Dedifferentiated amniotic fluid mesenchymal stem cell (primary cell): ENCODE measurements around the gene OLFML1.

Experiments used
- DNase-seq: peaks from one replicate; pipeline ENCODE4 v3.0.0-alpha.2; 2016; ENCODE audit errors: extremely low spot score

The OLFML1 gene

DNA sequence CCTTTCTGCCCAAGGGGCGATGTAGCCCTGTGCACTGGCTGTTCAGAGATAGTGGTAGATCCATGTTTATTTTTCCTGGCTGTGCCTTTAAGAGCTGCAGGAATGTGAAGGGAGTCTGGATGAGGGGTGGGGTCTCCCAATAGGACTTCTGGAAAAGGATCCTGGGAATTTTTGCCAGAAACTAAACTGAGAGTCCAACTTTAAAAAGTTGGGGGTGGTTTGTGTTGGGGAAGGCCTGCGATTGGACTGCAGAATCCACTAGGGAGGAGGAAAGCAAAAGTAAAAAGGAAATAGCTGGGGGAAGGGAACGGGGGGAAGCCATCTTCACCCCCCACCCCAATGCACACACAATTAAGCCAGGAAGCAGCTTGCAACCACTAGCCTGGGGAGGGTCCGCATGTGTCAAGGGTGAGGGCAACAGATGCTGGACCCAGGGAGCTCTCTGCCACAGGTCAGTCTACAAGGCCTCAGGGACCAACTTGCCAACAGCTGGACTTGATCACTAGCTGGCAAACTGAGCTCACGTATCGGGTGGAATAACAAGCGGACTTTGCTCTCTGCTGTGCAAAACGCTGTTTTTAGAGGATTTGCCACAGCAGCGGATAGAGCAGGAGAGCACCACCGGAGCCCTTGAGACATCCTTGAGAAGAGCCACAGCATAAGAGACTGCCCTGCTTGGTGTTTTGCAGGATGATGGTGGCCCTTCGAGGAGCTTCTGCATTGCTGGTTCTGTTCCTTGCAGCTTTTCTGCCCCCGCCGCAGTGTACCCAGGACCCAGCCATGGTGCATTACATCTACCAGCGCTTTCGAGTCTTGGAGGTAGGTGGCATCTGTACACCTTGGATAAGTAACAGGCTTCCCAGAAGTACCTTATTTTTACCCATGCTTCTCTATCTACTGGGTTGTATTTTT lies at the start of gene OLFML1:
Gene OLFML1, plus strand, starts transcription at position 321 of the 912 bp plus-strand sequence. Its CDS starts 370 bp downstream, at position 691.
- peak; percentile 36 for DNase-seq

DNA sequence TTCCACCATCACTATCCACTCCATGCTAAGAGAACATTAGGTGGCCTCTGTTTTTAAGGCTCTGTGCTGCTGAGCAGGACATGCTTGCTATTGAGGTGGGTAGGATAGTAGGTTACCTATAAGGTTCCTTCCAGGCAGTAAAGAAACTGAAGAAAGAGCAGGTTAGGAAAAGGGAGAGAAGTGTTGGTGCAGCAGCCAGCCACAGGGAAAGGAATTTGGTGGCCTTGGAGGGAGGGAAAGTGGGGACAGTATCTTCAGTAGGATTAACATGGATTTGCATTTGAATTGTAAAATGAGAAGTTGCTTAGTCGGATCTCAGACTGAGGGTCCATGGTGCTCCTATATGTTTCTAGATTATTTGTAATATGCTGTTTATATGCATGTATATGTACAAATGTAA lies 49.2 kb upstream of the OLFML1 start:
- no peak for DNase-seq

DNA sequence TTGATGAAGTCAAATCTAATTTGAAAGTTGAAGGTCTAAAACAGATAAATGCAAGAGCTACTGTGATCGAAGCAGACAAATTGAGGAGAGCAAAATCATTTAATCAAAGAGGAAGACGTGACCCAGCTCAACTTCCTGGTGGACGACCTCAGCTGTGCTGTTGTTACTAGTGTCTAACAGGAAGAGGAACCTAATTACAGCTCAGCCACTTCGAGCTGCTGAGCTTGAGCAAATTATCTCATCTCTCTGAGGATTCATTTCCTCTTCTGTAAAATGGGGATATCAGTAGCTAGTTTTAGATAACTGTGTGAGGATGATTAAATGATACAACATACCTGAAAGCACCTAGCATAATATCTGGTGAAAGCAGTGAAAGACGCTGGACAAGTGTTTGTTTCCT lies 48.6 kb upstream of the OLFML1 start:
- no peak for DNase-seq

DNA sequence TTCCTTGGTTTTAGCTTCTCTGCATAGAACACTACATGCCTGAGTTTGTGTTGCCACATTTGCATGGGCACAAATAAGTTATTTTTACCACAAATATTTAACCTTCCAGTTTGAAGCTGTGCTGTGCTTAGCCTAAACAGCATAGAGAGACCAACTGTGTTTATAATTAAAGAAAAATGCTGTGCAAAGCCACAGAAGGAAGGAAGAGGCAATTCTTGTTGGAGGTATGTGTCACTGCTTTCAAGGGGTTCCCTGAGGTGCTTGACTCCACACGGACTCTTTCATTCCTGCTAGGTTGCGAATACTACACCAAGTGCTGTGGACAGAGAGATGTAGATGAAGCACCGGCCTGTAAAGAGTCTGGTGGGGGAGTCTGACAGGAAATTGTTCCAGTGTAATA lies 47.6 kb upstream of the OLFML1 start:
- DNase-seq = peak; percentile 31

DNA sequence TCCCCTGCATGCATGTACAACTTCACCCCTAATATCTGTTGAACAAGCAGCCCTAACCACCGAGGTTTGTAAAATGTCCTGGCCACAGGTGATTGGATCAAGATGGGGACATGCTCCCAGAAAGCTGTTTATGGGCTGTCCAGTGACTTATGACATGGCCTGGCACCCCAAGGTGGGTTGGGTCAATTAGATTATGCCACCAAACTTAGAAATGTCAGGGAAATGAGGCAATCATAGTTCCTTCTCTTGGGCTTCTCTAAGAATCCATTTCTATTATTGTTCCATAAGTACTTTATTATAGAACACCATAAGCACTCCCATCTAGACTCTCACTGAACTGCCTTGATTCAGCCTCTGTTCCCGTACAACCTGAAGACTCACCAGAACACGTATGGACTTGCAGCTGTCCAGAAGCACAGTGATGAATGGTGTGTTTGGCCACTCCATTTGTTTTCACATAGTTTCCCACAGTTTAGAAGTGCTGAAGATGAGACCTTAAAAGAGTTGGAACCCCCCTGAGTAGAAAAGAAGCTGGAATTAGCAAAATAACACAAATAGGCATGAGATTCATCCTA lies 45.5 kb upstream of the OLFML1 start:
- no peak for DNase-seq

DNA sequence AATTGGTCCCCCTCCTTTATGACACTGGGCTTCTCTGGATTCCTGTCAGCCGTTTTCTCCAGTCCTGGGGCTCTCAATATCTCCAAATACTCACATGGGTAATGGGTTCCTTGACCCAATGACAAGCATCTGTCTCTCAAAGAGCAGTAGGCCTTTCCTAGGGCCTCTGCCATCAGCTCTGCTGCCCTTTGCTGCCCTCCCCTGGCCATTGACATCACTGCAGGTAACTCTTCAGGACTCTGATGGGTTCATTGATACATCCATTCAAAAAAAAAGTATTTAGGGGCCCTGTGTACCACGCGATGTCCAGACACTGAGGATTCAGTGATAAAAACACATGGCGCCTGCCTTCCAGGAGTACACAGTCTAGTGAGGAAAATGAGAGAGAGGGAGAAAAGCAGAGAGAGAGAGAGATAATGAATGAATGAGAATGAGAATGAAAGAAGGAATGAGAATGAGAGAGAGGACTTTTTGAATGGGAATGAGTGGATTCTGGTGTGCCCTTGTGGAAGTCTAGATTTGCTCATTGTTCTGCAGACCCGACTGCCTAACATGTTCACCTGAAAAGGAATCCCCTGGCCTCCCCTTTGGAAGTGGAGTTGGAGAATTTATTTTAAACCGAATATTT lies 42.6 kb upstream of the OLFML1 start:
- peak; percentile 50 for DNase-seq

DNA sequence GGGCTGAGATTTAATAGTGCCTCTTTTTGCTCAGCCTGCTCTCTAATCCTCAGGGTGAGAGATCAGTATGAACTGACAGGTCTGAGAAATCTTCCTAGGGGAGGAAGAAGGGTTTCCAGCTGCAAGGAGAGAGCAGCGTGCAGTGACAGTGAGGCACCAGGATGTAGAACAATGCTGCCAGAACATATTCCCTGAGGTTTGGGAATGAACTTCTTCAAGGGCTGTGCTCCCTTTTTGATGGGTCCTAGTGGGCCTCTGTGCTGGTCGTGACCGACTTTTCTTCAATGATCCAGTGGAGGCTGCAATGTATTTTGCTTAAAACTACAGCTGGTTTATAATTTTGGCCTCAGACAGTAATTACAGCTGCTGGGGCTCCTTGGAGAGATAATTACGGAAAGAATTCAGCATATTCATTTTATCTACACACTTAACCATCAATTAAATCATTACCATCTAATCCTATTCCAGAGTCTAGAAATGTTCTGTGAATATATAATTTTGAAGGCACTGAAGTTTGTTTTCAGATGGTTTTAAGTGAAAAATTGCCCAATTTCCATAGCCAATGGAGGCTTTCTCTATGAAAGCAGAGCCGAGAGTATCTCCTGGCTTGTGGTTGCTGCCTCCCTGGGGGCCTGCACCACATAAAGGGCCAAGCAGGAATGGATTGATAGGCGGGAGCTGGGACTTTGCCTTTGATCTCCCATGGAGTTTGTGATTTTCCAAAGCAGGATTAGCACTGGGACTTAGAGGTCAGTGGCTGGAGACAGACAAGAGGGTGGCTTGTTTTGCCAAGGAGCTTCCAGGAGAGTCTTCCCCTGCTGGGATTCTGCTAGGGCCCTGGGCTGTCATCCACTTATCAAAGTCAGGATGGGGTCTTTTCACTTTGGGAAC lies 41.0 kb upstream of the OLFML1 start:
- DNase-seq = no peak

DNA sequence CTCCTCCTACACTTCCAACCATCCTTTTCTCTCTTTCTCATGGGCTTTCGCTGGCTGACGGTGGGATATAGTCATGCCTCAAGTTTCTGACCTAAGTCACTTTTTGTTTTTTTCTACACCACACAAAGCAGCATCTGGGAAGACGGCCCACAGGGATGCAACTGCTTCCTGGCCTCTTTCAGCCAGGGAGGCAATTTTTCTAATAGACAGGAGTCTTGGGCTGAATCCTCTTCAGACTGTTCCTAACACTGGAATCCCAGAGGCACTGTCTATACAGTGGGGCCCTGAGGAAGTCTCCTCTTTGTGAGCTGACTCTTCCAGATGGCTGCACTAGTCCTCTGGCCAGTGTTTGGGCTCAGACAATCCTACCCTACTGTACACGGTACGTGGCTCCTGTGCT lies 39.7 kb upstream of the OLFML1 start:
- no peak for DNase-seq

DNA sequence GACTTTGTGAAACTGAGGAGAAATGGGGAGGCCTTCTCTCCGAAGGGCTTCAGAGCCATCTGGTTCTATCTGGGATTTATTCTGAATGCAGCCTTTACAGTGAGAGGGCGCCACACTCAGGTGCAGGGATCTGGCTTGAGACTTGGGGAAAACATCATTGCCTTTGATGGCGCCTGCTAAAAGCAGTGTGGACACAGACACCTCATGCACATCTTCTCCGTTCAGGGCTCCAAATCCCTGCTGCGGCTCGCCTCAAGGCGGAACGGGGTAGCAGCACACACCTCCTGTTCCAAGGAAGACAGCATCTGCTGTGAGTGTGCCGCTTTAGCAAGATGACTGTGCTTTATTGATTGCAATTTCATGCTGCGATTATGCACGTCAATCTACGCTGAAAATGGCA lies 37.1 kb upstream of the OLFML1 start:
- no peak for DNase-seq

DNA sequence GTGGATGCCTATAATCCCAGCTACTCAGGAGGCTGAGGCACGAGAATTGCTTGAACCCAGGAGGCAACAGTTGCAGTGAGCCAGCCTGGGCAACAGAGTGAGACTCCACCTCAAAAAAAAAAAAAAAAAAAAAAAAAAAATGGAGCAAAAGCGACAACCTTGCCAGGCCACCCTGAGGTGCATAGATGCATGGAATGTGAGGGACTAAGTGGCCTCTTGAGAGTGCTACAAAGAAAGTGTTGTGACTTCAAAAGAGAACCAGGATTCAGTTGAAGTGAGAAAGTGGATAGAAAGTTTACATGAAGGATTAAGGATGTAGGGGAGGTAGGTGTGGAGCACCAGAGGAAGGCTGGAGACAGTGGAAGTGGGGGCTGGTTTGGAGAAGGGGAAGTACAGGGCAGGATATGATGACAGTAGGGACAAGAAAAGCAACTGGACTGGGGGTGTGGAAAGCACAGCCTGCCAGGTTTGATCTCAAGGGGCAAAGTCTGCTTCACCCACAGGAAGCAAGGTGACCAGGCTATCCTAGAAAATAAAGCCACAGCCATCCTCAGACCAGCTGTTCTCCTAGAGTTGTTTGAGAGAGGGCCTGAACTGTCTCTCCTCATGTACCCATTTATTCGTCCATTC lies 36.0 kb upstream of the OLFML1 start:
- no peak for DNase-seq

DNA sequence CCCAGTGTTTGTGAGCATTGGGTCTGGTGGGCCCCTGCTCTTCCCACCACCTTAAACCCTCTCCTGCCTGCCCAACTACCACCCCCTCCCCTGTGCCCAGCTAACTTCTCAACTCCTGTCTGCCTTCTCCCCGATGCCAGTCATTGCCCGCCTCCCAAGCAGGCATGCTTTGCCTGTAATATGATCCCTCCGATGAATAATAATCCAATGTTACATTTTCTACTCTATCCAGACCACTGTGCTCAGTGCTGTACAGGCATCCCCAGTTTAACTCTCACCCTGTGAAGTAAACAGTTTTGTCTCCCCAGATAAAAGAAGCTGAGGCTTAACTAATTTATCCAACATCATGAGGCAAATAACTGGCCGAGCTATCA lies 35.5 kb upstream of the OLFML1 start:
- no peak for DNase-seq

DNA sequence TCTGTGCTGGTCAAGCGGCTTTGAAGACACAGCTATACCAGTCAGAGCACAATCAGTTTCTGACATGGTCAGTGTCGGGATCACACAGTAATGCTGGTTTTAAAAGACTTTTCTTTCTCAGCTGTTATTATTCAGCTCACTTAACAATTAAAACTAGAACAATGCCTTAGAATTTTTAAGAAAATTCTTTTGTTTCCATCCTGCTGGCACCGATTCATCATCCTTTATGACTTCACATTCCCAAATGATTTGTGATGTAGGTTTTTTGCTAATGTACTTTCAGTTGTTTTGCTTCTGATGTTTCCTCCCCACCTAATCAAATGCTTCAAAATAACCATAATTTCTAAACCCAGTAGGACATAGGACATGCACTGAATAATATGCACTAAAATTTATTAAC lies 34.5 kb upstream of the OLFML1 start:
- no peak for DNase-seq

DNA sequence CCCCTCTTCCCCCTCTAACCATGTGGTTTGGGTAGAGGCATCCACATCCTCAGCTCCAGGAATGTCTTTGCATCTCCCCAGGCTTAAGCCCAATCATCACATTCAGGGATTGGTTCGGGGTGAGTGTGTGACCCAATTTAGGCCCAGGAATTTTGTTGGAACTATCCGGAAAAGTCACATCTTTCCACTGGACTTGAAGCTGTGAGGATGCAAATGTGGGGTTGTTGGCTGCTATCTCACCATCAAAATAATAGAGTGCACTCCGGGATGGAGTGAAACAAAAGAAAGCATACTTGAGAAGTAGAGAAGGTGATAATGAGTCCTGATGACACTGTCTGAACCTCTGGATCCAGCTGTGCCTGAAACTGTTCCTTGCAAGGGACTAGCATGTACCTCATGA lies 33.8 kb upstream of the OLFML1 start:
- no peak for DNase-seq

DNA sequence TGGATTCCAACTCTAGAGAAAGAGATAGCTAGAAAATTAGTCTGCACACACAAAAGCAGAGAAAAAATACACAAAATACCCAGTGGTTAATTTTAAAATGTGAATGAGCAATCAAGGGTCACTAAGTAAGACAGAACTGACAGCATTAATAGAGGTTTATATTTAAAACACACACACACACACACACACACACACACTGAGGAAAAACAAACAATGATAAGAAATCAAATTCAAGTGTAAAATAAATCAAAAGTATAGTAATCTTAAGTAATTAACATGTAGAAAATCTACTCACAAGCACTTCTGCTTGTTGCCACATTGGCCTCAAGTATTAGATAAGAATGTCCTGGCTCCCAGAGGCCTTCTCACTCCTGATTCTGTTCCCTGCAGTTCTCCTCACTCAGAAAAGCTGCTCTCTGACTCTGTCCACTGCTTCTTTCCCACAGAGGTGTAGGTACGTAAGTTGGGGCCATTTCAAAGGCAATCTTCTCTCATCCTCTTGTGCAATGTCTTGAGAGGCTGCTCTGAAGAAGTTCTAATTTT lies 33.3 kb upstream of the OLFML1 start:
- DNase-seq = no peak

DNA sequence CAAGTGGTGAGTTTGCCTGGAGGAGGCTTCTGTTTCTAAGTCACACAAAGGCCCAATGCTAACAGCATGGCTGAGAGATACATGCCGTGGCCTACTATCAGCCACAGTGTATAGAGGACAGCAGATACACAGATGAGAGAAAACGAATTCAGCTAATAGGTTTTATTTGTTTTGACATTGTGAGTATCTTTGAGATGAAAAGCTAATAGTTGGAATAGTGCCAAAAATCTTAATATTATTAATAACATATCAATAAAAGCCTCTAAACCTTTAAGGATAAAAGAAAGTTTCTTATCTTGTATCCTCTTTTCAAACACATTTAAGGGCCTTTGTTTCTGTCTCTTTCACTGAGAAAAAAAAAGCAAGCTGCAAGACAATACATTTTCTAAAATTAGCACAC lies 30.5 kb upstream of the OLFML1 start:
- DNase-seq = no peak

DNA sequence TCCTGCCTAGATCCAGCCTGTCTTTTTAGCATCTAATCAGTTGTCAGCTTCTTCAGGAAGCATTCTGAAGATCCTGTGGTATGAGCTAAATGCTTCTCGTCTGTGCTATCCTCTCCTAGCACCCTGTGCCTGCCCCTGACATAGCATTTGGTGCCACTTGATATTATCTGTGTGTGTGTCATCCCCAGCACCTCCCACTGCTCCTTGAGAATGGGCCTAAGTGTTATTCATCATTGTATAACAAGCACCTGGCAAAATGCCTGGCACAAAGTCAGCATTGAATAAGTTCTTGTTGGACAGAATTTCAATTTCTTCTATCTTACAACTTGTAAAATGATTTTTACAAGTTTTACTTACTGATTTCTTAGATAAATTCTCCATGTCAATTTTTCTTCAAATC lies 28.1 kb upstream of the OLFML1 start:
- no peak for DNase-seq

DNA sequence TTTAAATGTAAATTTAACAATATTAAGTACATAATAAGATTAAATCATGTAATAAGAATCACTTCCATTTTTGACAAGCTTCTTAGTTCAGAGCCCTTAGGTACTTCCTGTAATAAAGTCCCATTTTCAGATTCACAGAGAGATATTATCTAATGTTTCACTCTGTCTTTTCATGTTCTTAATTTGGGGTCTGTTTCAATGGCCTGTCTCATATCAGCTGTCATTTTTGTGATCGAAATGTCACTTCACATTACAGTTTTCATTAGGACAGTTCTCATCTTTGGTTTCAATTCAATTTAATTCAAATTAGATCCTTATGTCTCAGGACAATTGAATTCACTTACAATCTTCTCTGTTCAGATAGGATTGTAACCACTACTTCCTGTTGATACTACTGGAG lies 22.6 kb upstream of the OLFML1 start:
- DNase-seq = no peak

DNA sequence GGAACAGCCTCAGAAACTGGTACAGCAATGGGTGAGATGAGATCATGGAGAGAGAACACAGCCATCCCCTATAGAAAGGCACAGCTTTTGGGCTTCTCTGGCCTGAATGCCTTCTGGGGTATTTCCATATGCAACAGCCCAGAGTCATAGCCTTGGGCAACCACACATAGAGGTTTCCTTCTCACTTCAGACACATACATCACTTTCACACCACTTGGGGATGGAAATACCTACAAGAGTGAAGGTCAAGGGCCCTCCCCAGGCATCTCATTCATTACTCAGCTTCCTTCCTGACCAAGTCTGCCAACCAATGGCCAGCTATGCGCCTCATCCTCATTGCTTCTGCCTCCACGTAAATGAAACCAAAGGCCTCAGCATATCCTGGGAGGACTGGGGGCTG lies 17.7 kb upstream of the OLFML1 start:
- DNase-seq = no peak

DNA sequence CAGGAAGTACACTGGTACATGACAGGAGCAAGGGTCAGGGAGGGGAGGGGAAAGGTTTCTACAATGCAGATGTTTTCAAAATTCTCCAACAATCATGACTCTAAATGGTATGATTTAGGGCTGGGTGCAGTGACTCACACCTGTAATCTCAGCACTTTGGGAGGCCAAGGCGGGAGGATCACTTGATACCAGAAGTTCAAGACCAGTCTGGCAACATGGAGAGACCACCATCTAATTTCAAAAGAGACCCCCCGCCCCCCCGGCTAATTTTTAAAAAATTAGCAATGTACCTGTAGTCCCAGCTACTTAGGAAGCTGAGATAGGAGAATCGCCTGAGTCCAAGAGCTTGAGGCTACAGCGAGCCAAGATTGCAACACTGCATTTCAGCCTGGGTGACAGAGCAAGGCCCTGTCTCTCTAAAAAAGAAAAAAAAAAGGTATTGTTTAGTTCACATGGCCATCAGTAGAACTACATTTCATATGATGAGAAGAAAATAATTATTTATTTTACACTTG lies 15.9 kb upstream of the OLFML1 start:
- DNase-seq = no peak

DNA sequence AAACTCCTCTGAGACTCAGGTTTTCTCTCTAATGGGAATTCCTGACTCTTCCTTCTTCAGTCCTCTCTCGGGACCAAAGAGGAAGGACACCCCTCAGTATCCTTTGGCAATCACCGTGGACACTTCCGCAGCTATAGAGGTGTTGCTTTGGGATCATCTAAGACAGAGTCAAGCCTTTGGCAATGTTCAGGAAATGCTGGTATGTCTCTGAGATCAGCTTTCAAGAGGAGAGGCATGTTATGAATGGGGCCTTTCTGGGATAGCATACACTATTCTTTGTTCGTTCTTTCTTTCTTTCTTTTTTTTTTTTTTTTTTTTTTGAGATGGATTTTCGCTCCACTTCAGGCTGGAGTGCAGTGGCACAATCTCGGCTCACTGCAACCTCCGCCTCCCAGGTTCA lies 14.2 kb upstream of the OLFML1 start:
- DNase-seq = no peak

DNA sequence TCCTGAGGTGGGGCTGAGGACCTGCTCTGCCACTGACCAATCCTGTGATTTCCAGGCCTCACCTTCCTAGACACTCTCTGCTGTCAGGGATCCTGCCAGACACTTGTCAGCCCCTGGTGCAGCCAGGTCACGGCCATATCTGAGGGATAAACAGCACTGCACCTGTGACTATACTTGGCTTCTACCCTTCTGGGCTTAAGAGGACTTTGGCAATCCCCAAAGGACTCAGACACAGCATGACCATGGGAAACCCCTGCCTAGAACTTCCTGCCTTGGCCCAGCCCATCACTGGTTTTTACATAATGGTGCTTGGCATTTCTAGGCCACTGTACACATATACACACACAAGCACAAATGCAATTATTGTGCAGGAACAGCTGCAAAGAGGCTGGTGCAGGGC lies 11.6 kb upstream of the OLFML1 start:
- no peak for DNase-seq
